K562 (cell line): ENCODE data around the gene C2orf92. TPM values are rescaled to one million over a fixed set of nuclear protein-coding genes. Genes with fewer than 3 reads are reported as not detected.
A peak's percentile ranks its signal among the peaks of the same experiment; 100 is the strongest.

ENCODE experiments used
- FOXM1 ChIP-seq, 2 experiments: fragments of 450-650 bp in 1 of 2; sonication (generic) in 1 of 2; formaldehyde crosslinking in 1 of 2; IDR thresholded peaks; 2 replicates each; pipeline versions ENCODE4 v1.6.1 to v1.9.0; 2017 to 2022; ENCODE audit warnings: low read depth in 2 of 2, mild to moderate bottlenecking in 2 of 2, missing genetic modification reagents in 1 of 2, moderate library complexity in 1 of 2
- GATAD2B ChIP-seq: fragments of 450-650 bp; IDR thresholded peaks from 2 replicates; pipeline ENCODE4 v1.6.1; 2017; ENCODE audit warnings: mild to moderate bottlenecking, borderline replicate concordance
- LARP7 ChIP-seq: fragments of 450-650 bp; IDR thresholded peaks from 2 replicates; pipeline ENCODE4 v1.6.1; 2016
- LEF1 ChIP-seq: fragments of 450-650 bp; IDR thresholded peaks from 2 replicates; pipeline ENCODE4 v1.6.1; 2016; ENCODE audit warnings: mild to moderate bottlenecking
- MEF2D ChIP-seq: conservative IDR thresholded peaks from 2 replicates; pipeline ENCODE4 v1.6.1; 2016; ENCODE audit warnings: low read depth, missing genetic modification characterization, missing compliant biosample characterization
- NFYB ChIP-seq: IDR thresholded peaks from 2 replicates; pipeline ENCODE4 v1.6.1; 2011; ENCODE audit warnings: mild to moderate bottlenecking, moderate library complexity; ENCODE audit not compliant: insufficient read length; ENCODE audit errors: extremely low read depth
- ZNF146 ChIP-seq: IDR thresholded peaks from one replicate; pipeline ENCODE4 v1.6.1; 2018; ENCODE audit warnings: missing compliant biosample characterization; ENCODE audit not compliant: unreplicated experiment
- polyA plus RNA-seq, 8 experiments: library from polyadenylated mRNA; depleted of rRNA in 4 of 8; stranded (reverse) in 5 of 8; unstranded in 3 of 8; fragments of >200 nt; fragmentation: Nextera tagmentation in 2 of 8; fragmentation: Illumina TruSeq in 1 of 8; extraction: Ambion mirVana in 2 of 8; extraction: Trizol in 1 of 8; gene quantifications; 2 replicates each; pipeline versions ENCODE4 v1.2.1 to v1.2.3, GENCODE V29; 2011 to 2014; ENCODE audit warnings: inconsistent platforms in 1 of 8, missing spikeins in 1 of 8
- total RNA-seq, 7 experiments: library from RNA; depleted of rRNA in 6 of 7; stranded (reverse); fragments of >200 nt in 6 of 7; fragmentation: Illumina TruSeq in 2 of 7; extraction: Trizol in 2 of 7; gene quantifications; 2 replicates each; pipeline versions ENCODE4 v1.2.1 to v1.2.3, GENCODE V29; 2011 to 2021; ENCODE audit warnings: low replicate concordance in 1 of 7
- TF ChIP-seq, protein P1 (sequence below): sonication (generic); formaldehyde crosslinking; IDR thresholded peaks from 2 replicates; pipeline ENCODE4 v1.8.0; 2022; ENCODE audit warnings: missing genetic modification reagents, mild to moderate bottlenecking, borderline replicate concordance
- TF ChIP-seq, protein P2 (sequence below): sonication (generic); IDR thresholded peaks from 2 replicates; pipeline ENCODE4 v1.6.1; 2016
- TF ChIP-seq, protein P3 (sequence below): fragments of 450-650 bp; IDR thresholded peaks from 2 replicates; pipeline ENCODE4 v1.6.1; 2017; ENCODE audit warnings: mild to moderate bottlenecking, moderate library complexity
- TF ChIP-seq, protein P4 (sequence below): sonication (generic); formaldehyde crosslinking; IDR thresholded peaks from 2 replicates; pipeline ENCODE4 v1.8.1; 2023; ENCODE audit warnings: mild to moderate bottlenecking, missing genetic modification reagents
- TF ChIP-seq, protein P5 (sequence below): fragments of 450-650 bp; formaldehyde crosslinking; IDR thresholded peaks from 2 replicates; pipeline ENCODE4 v1.4.0; 2022; ENCODE audit warnings: missing genetic modification characterization
- TF ChIP-seq, protein P6 (sequence below): fragments of 450-650 bp; IDR thresholded peaks from 2 replicates; pipeline ENCODE4 v1.6.1; 2016; ENCODE audit warnings: borderline replicate concordance
- TF ChIP-seq, protein P7 (sequence below): fragments of 450-650 bp; formaldehyde crosslinking; IDR thresholded peaks from 2 replicates; pipeline ENCODE4 v1.4.0; 2020; ENCODE audit warnings: mild to moderate bottlenecking

The C2orf92 gene
- total and polyA plus RNA-seq, 9 of the 15 experiments (the other 6 are each of a cell fraction or from before 2014, with no cell fraction given), result 0.65 to 6.8 (median 3.6) TPM

DNA sequence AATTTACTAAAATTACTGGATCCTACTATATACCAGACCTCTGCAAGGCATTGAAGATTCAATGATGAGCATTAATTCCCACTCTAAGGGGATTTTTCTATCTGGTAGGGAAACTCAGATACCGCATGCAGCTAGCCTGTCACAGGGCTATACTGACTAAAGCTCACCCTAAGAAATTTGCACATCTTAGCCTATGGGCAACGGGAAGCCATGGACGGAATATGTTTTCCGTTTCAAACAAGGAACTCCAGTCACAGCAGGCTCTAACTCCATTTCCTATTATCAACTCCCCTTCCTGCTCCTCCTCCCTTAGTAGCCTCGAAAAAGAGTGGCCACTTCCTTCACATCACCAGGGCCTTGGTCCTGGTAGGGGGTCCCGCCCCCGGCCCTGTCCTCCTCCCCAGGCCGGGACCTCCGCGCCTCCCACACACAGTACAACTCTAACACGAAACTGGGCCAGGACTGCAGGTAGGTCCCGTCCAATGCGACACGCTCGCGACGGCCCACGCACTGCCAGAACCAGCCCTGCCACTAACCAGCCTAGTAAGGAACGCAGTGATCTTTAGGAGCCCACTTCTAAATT is 24.3 kb upstream of the C2orf92 start (continued):
- TF ChIP-seq, protein P1, sequence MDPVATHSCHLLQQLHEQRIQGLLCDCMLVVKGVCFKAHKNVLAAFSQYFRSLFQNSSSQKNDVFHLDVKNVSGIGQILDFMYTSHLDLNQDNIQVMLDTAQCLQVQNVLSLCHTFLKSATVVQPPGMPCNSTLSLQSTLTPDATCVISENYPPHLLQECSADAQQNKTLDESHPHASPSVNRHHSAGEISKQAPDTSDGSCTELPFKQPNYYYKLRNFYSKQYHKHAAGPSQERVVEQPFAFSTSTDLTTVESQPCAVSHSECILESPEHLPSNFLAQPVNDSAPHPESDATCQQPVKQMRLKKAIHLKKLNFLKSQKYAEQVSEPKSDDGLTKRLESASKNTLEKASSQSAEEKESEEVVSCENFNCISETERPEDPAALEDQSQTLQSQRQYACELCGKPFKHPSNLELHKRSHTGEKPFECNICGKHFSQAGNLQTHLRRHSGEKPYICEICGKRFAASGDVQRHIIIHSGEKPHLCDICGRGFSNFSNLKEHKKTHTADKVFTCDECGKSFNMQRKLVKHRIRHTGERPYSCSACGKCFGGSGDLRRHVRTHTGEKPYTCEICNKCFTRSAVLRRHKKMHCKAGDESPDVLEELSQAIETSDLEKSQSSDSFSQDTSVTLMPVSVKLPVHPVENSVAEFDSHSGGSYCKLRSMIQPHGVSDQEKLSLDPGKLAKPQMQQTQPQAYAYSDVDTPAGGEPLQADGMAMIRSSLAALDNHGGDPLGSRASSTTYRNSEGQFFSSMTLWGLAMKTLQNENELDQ (CRISPR knock-in tag), result no peak
- TF ChIP-seq, protein P2, sequence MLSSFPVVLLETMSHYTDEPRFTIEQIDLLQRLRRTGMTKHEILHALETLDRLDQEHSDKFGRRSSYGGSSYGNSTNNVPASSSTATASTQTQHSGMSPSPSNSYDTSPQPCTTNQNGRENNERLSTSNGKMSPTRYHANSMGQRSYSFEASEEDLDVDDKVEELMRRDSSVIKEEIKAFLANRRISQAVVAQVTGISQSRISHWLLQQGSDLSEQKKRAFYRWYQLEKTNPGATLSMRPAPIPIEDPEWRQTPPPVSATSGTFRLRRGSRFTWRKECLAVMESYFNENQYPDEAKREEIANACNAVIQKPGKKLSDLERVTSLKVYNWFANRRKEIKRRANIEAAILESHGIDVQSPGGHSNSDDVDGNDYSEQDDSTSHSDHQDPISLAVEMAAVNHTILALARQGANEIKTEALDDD, result peak; percentile 56; the same call in 1 of the 2 replicates
- TF ChIP-seq MEF2D (tag) (no peak), GATAD2B (no peak), FOXM1 (IDR thresholded peaks at IDR 0.05; ENCODE audit: low read depth) (no peak), FOXM1 (CRISPR knock-in tag; IDR thresholded peaks at IDR 0.05; ENCODE audit: low read depth) (no peak), ZNF146 (no peak), NFYB (no peak), LARP7 (no peak), LEF1 (no peak; the same call in 1 of the 2 replicates)
- TF ChIP-seq, protein P3, sequence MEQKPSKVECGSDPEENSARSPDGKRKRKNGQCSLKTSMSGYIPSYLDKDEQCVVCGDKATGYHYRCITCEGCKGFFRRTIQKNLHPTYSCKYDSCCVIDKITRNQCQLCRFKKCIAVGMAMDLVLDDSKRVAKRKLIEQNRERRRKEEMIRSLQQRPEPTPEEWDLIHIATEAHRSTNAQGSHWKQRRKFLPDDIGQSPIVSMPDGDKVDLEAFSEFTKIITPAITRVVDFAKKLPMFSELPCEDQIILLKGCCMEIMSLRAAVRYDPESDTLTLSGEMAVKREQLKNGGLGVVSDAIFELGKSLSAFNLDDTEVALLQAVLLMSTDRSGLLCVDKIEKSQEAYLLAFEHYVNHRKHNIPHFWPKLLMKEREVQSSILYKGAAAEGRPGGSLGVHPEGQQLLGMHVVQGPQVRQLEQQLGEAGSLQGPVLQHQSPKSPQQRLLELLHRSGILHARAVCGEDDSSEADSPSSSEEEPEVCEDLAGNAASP, result no peak
- TF ChIP-seq, protein P4, sequence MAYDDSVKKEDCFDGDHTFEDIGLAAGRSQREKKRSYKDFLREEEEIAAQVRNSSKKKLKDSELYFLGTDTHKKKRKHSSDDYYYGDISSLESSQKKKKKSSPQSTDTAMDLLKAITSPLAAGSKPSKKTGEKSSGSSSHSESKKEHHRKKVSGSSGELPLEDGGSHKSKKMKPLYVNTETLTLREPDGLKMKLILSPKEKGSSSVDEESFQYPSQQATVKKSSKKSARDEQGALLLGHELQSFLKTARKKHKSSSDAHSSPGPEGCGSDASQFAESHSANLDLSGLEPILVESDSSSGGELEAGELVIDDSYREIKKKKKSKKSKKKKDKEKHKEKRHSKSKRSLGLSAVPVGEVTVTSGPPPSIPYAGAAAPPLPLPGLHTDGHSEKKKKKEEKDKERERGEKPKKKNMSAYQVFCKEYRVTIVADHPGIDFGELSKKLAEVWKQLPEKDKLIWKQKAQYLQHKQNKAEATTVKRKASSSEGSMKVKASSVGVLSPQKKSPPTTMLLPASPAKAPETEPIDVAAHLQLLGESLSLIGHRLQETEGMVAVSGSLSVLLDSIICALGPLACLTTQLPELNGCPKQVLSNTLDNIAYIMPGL (CRISPR knock-in tag), result no peak
- TF ChIP-seq, protein P5, sequence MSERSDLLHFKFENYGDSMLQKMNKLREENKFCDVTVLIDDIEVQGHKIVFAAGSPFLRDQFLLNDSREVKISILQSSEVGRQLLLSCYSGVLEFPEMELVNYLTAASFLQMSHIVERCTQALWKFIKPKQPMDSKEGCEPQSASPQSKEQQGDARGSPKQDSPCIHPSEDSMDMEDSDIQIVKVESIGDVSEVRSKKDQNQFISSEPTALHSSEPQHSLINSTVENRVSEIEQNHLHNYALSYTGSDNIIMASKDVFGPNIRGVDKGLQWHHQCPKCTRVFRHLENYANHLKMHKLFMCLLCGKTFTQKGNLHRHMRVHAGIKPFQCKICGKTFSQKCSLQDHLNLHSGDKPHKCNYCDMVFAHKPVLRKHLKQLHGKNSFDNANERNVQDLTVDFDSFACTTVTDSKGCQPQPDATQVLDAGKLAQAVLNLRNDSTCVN (CRISPR knock-in tag), result 0 out of 2 replicates have a peak, but pooled peaks have one; percentile 1
- TF ChIP-seq, protein P6, sequence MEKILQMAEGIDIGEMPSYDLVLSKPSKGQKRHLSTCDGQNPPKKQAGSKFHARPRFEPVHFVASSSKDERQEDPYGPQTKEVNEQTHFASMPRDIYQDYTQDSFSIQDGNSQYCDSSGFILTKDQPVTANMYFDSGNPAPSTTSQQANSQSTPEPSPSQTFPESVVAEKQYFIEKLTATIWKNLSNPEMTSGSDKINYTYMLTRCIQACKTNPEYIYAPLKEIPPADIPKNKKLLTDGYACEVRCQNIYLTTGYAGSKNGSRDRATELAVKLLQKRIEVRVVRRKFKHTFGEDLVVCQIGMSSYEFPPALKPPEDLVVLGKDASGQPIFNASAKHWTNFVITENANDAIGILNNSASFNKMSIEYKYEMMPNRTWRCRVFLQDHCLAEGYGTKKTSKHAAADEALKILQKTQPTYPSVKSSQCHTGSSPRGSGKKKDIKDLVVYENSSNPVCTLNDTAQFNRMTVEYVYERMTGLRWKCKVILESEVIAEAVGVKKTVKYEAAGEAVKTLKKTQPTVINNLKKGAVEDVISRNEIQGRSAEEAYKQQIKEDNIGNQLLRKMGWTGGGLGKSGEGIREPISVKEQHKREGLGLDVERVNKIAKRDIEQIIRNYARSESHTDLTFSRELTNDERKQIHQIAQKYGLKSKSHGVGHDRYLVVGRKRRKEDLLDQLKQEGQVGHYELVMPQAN, result 0 out of 2 replicates have a peak, but pooled peaks have one; percentile 22
- TF ChIP-seq, protein P7, sequence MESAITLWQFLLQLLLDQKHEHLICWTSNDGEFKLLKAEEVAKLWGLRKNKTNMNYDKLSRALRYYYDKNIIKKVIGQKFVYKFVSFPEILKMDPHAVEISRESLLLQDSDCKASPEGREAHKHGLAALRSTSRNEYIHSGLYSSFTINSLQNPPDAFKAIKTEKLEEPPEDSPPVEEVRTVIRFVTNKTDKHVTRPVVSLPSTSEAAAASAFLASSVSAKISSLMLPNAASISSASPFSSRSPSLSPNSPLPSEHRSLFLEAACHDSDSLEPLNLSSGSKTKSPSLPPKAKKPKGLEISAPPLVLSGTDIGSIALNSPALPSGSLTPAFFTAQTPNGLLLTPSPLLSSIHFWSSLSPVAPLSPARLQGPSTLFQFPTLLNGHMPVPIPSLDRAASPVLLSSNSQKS (CRISPR knock-in tag), result no peak
